Activated CD4-positive, alpha-beta T cell treated with anti-CD3 and anti-CD28 coated beads, Interleukin-10, Interleukin-2, amounts not matched to agents 100 ng/mL and 50 ng/mL, durations not matched to agents 16 hours and 8 hours (primary cell): ENCODE results near the gene TCIRG1.

ENCODE experiments used
- DNase-seq: peaks from one replicate; pipeline ENCODE4 v3.0.0-alpha.2; 2020

Gene TCIRG1

GRCh38 chr11:68007498-68008380 is 31.1 kb upstream of the TCIRG1 start:
- no peak for DNase-seq

GRCh38 chr11:68008381-68009337 is 30.2 kb upstream of the TCIRG1 start:
- no peak for DNase-seq

- no peak for DNase-seq
Observed at GRCh38 chr11:68009391-68010089, 29.3 kb upstream of the TCIRG1 start.

DNA sequence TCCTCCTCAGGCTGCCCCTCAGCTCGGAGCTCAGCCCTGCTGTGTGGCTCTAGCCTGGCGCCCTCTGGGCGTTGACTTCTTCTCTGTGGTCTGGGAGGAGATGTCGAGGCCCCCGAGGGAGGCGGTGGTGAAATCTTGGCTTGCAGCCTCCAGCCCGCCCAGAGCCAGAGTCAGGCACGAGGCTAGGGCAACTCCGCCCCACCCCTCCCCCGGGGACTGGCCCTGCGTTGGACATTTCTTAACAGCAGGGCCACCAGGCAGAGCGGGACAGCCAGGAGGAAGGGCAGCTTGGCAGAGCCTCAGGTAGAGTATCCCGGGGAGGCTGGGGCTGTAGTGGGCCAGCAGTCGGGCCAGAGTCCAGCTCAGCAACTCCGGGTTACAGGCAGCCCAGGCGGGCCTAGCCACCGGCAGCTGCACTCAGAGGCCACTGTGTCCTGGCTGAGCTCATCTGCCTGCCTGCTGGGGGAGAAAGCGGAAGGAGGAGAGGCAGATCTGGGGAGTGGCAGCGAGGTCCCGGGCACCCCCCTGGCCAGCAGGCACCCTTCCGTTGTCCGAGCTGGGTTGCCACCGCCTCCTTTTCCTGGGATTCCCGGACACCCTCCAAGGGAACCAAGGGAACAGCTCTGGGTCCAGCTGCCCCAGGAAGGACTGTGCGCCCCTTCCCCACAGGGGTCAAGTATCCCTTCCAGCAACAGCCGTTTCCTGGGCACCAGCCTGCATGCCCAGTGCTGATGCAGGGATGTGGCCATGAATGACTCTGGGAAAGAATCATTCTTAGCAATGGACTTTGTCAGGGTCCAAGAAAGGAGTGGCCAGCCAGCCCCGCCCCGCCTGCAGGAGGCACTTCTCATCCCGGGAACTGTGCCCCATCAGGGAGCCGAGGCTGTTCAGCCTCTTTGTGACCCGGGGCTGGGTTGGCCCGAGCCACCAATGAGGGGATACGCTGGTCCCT is 28.5 kb upstream of the TCIRG1 start, which contains the start of gene ALDH3B1:
Gene ALDH3B1, plus strand, starts transcription at position 238 of the 952 bp plus-strand sequence. CDS start 4,971 bp downstream, outside the sequence.
- DNase-seq = no peak

DNA sequence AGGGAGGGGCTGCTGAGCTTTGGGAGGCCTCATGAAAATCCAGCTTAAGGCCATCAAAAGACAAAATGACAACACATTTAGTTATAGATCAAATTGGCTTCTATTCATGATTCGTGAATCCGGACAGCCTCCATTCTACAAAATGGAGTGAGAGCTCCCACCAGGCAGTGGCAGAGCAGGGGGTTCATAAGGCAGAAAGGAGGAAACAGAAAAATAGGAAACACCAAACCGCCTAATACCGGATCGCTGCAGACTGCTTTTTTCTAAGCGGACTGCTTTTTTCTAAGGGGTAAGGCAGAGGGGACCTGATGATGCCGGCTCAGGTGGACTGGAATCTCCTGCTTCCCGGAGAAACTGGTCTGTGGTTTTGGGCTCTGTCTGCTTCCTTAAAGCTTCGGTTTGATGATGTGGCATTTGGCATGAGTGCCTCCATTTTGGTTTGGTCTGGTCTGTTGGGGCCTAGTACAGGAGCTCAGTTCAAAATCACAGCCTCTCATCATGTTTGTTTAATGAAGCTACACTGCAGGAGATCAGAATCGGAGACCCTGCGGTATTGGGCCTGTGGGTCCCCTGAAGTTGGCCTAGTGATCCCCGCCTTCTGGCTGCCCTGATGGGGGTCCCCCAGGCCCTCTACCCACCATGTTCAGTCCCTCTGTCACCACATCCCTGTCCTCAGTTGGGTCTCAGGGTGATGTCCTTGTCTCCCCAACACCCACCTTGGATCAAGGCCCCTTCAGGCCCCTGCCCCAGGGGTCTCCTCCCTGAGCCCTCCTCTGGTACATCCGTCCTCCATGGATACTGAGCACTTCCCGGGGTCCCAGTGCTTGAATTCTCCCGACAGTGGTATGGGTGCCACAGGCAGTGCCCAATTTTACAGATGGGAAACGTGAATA is 27.5 kb upstream of the TCIRG1 start:
- DNase-seq = no peak

DNA sequence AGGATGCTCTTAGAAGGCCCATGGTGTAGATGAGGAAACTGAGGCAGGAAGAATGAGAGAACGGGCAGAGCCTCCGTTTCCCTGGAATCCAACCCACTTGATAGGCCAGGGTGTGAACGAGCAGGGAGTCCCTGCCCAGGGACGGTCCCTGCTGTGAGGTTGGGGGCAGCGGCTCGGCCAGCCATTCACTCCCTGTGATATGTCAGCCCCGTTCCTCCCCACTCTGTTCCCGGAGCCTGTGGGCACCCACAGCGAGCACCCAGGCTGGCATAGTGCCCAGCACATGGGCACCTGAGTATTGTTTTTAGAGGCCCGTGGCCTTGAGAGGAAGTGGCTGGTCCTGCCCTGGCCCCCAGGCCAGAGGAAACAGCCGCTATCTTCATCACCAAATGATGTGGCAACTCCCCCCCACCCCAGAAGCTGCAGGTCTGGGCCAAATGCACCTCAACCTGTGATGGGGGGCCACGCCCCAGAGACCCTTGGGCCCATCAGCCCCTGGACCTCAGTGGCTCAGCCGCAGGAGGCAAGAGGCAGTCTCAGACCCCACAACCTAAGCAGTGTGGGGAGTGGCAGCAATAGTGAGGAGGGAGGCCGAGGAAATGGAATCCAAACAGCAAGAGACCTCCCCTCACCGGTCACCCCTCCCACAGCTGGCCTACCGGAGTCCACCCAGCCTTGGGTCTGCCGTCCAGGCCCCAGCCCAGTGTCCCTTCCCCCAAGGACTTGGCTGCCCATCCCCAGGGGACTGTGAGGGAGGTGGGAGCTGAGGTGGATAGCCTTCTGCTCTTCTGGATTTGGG is 26.6 kb upstream of the TCIRG1 start:
- no peak for DNase-seq

DNA sequence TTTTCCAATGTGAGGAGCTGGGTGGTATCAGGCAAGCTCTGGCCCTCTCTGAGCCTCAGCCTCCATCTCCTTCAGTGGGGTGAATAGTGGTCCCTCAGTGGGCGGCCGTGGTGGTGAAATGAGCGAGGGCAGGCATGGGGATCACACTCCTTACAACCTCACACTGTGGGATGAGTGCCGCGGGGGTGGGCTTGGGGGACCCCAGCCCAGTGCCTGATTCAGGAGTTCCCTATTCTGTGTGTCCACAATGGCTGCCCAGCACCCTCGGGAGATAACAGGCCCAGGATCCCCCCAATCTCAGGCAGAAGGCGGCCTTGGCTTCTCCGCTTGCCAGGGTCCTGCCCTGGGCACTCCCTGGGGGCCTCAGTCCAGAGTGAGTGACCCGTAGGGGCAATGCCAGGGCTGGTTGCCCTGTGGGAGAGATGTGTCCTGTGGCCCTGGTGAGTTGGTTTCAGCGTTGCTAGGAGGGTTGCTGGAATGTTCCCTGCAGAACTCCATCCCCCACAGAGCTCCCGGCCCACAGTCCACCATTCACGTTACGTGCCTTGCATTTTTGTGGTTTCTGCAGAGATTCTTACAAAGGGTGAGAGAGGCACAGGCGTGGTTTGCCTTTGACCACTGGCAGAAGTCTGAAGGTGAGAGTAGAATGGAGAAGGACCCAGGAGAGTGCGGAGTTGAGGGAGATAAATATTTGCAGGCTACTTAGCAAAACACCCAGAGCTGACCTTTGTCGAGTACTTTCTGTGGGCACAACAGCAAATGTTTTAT is 25.8 kb upstream of the TCIRG1 start:
- DNase-seq = no peak

DNA sequence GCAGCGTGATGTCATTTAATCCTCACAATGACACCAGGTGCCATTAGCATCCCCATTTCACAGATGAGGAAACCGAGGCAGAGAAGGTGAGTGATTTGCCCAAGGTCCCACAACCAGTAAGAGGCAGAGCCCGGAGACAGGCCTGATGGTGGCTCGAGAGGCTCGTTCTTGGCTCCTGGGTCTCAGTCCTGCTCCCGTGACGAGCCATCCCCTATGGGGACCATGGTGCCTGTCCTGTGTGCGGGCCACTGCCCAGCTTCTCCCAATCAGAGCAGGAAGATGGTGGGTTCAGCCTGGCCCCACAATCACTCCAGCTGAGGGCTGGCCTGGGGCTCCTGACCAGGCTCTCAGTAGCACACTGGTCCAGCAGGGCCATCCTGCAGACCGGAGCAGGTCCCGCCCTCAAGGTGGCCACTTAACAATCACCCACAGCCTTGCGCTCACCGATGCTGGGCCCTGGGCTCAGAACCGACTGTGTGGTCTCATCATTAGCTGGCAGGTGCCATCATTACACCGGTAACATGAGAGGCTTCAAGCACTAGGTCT is 25.1 kb upstream of the TCIRG1 start:
- no peak for DNase-seq

DNA sequence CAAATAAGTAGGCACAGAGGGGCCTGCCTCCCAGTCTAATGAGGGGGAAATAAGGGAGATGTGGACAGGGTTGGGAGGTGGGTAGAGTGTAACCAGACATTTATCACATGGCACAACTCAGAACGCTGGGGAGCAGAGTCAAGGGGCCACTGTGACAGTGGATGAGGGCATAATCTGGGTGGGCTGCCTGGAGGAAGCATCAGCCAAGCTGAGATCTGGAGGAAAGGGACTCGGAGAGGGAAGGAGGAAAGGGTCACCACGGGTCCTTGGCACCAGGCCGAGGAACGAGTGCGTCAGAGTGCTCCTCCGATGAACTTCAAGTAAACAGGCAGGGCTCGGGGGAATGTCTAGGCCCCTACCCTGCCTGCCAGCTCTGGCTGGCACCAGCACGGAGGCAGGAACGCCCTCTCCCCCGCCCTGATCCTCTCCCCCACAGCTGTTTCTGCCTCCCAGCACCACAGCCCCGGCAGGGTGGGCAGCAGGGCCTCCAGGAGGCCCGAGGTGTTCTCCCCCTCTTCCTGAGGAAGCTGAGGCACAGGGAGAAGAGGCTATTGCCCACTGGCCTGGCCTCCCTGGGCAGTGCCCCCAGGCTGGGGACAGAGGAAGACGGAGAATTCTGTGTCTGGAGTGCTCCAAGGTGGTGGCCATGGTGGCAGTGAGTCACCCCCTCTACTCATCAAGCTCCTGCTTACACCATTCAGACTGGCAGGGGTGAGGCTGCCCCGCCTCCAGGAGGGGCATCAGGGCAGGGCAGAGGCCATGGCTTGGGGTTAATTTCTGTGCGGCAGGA is 24.5 kb upstream of the TCIRG1 start:
- DNase-seq = no peak

GRCh38 chr11:68014947-68015447 is 23.8 kb upstream of the TCIRG1 start:
- no peak for DNase-seq

GRCh38 chr11:68015467-68015866 is 23.4 kb upstream of the TCIRG1 start:
- no peak for DNase-seq

GRCh38 chr11:68016161-68016903 is 22.5 kb upstream of the TCIRG1 start:
- no peak for DNase-seq

DNA sequence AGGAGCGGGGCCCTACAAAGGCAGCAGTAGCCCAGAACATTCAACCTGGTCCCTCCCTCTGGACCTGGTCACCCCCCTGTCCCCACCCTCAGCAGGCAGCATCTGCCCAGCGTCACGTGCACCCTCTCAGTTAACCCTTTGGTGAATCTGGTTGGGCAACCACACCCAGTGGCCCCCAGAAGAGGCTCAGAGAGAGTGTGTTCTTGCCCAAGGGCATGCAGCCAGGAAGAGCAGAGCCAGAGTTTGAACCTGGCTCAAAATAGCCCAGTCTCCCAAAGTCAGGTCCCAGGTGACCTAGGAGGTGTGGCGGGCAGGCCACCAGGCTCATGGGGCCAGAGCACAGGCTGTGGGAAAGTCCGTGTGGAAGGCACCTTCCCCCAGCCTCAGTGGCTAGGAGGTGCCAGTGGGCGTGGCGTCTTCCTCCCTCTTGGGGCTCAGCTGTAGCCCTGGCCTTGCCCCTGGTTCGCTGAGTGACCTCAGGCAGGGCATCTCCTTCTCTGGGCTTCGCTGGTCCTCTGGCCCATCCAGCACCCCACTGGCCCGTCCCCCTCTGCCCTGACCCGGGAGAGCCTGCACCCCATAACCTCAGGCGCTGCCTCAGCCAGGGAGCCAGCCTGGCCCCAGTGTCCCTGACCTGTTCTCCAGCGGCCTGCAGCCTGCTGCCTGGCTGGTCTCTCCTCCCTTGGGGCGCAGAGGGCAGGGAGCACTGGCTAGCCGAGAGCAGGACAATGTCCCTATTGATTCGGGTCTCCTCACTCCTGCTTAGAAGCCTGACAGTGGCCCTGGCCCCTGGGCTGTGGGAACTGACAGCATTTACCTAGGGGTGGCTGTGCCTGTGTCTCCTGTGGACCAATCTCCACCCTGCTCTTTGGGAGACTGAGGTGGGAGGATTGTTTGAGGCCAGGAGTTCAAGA is 21.7 kb upstream of the TCIRG1 start:
- DNase-seq = no peak

GRCh38 chr11:68017980-68018729 is 20.7 kb upstream of the TCIRG1 start:
- no peak for DNase-seq

GRCh38 chr11:68018730-68019190 is 20.1 kb upstream of the TCIRG1 start:
- DNase-seq = no peak
